GM11168 (cell line): ENCODE results near the gene SCAPER.
"Not testable (repeated sequence)": the region's sequence is repeated elsewhere in the genome, so short reads cannot be mapped to it uniquely, and the experiment has no call there.

Experiments
- in situ Hi-C: fragments of 300-500 bp; cut with MboI; formaldehyde crosslinking; loops from one replicate; pipeline ENCODE4 v1.12.0; 2022; ENCODE audit warnings: low sequenced_read_pairs; ENCODE audit not compliant: unreplicated experiment

The SCAPER gene

GRCh38 chr15:76912430-76912829 is 7.3 kb upstream of the SCAPER start:
- in situ Hi-C loops = no loop called here

DNA sequence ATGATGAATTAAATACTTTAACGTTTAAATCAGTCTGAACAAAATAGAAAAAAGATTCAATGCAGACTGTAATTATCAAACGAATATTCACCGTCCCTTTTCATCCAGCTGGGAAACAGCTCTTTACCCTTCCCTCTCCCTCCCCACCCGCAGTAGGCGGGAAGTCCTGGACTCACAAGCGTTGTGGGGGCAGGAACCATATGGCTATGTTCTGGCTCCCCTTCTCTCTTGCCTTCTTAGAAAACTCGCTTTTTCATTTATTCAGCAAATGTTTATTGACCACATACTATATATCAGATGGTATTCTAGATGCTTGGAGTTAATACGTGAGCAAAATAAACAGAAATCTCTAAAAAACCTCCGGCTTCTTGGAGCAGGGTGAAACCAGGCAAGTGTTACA is 715 bp upstream of the SCAPER start:
- in situ Hi-C loops = no loop called here

DNA sequence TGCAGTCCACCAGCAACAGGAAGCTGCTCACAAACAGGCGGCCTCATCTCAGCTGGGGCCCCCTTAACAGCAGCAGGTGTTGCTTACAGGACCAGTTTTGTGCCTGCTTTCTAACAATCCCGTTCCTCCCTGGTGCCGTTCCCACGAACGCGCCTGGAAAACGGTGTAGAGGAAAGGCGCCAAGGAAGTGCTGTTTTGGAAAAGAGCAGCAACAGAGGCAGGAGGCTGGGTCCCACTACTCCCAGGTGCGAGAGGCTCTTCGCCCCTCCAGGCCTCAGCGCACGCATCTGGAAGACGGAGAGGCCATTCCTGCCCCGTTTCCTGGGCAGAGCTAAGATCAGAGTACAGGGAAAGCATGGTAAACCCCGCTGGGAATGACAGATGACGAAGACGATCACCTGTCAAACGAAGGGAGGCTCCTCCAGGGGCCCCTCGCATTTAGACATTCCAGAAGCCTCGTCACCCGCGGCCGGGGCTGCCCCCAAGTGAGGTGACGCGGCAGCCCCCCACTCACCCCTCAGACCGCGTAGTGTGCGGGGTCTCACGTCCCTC is 603 bp downstream of the SCAPER start:
- in situ Hi-C loops = no loop called here

GRCh38 chr15:76903251-76903681 is 1.9 kb downstream of the SCAPER start:
- in situ Hi-C loops = no loop called here

- in situ Hi-C loops = no loop called here
Observed at GRCh38 chr15:76901965-76902364, 3.2 kb downstream of the SCAPER start.

DNA sequence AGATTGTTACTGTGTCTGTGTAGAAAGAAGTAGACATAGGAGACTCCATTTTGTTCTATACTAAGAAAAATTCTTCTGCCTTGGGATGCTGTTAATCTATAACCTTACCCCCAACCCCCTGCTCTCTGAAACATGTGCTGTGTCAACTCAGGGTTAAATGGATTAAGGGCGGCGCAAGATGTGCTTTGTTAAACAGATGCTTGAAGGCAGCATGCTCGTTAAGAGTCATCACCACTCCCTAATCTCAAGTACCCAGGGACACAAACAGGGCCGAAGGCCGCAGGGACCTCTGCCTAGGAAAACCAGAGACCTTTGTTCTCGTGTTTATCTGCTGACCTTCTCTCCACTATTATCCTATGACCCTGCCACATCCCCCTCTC is 5.2 kb downstream of the SCAPER start:
- in situ Hi-C loops = not testable (repeated sequence)

- in situ Hi-C loops = not testable (repeated sequence)
Observed at GRCh38 chr15:76899176-76899930, 5.8 kb downstream of the SCAPER start.

DNA sequence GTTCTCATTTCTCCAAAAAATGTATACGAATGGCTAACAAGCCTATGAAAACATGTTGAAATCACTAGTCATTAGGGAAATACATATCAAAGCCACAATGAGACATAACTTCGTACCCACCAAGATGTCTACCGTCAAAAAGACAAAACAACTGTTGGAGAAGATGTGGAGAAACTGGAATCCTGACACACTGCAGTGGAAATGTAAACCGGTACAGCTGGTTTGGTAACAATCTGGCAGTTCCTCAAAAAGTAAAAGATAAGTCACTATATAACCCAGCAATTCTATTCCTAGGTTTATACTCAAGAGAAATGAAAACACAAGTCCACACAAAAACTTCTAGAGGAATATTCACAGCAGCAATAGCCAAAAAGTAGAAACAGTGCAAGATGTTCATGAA is 7.0 kb downstream of the SCAPER start:
- in situ Hi-C loops = no loop called here

GRCh38 chr15:76894174-76894573 is 11.0 kb downstream of the SCAPER start:
- in situ Hi-C loops = no loop called here

DNA sequence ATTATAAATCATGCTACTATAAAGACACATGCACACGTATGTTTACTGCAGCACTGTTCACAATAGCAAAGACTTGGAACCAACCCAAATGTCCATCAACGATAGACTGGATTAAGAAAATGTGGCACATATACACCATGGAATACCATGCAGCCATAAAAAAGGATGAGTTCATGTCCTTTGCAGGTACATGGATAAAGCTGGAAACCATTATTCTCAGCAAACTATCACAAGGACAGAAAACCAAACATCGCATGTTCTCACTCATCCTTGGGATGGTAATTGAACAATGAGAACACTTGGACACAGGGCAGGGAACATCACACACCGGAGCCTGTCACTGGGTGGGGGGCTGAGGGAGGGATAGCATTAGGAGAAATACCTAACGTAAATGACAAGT is 12.3 kb downstream of the SCAPER start:
- in situ Hi-C loops = not testable (repeated sequence)

GRCh38 chr15:76887280-76888141 is 17.6 kb downstream of the SCAPER start:
- in situ Hi-C loops = not testable (repeated sequence)

DNA sequence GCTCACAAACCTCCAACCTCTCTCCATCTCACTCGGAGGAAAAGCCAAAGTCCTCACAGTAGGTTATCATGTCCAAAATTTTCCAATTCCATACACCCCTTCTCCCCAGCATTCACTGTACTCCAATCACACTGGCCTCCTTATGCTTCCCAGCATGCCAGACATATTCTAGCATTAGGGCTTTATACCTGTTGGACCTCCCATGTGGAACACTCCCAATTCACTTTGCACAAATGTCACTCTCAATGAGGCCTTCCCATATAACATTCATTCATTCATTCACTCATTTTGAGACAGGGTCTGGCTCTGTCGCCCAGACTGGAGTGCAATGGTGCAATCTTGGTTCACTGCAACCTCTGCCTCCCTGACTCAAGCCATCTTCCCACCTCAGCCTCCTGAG is 19.9 kb downstream of the SCAPER start:
- in situ Hi-C loops = no loop called here

DNA sequence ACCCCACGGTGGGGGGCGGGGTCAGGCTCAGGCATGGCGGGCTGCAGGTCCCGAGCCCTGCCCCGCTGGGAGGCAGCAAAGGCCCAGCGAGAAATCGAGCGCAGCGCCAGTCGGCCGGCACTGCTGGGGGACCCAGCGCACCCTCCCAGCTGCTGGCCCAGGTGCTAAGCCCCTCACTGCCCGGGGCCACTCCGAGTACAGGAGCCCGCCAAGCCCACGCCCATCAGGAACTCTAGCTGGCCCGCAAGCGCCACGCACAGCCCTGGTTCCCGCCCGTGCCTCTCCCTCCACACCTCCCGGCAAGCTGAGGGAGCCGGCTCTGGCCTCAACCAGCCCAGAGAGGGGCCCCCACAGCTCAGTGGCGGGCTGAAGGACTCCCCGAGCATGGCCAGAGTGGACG is 29.2 kb downstream of the SCAPER start:
- in situ Hi-C loops = no loop called here

DNA sequence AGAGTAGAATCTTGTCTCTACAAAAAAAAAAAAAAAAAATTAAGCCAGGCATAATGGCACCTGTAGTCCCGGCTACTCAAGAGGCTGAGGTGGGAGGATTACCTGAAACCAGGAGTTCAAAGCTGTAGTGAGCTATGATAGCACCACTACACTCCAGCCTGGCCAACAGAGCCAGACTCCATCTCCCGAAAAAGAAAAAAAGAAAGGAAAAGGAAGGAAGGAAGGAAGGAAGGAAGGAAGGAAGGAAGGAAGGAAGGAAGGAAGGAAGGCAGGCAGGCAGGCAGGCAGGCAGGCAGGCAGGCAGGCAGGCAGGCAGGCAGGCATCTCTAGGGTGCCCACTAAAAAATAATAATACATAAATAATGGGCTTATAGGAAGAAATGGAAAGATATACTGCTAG is 32.1 kb downstream of the SCAPER start:
- in situ Hi-C loops = not testable (repeated sequence)

- in situ Hi-C loops = no loop called here
Observed at GRCh38 chr15:76871930-76872329, 33.2 kb downstream of the SCAPER start.

DNA sequence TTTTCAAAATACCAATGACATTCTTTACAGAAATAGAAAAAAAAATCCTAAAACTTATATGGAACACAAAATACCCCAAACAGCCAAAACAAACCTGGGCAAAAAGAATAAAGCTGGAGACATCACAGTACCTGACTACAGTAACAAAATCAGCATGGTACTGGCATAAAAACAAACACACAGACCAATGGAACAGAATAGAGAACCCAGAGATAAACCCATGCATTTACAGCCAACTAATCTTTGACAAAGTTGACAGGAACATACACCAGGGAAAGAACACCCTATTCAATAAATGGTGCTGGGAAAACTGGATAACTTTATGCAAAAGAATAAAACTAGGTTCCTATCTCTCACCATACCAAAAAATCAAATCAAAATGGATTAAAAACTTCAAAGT is 36.4 kb downstream of the SCAPER start:
- in situ Hi-C loops = no loop called here

GRCh38 chr15:76866716-76867321 is 38.3 kb downstream of the SCAPER start:
- in situ Hi-C loops = no loop called here

- in situ Hi-C loops = no loop called here
Observed at GRCh38 chr15:76866008-76866407, 39.1 kb downstream of the SCAPER start.

DNA sequence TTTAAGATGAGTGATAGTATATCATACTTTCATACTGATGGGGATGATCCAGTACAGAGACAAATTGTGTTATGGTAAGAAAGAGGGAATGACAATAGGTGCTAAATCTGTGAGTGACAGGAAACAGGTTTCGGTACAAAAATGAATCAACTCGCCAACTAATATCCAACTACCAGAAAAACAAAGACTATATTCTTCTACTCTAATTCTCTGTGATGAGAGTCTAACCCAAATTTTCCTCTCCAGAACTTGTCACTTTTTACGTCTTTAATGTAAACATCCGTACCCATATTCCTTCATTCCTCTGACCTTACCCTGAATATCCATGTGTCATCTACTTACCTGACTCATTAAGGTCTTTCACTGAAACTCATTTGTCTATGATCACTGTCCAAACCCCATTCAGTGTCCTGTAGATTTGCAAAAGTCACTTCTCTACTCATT is 39.6 kb downstream of the SCAPER start:
- in situ Hi-C loops = no loop called here

- in situ Hi-C loops = no loop called here
Observed at GRCh38 chr15:76864586-76864985, 40.6 kb downstream of the SCAPER start.

DNA sequence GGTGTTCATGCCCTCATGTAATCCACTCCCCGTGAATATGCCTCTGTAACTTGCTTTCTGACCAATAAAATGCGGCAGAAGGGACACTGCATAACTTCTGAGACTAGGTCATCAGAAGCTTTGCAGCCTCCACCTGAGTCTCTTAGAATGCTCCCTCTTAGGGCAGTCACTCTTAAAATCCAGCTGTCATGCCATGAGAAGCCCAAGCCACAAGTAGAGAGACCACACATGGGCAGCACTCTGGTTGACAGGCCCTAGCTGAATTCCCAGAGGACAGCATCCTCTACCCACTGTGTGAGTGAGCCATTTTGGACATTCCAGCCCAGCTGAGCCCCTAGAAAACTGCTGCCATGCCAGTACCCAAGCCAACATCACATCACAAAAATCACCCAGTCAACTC is 41.4 kb downstream of the SCAPER start:
- in situ Hi-C loops = no loop called here
